Kidney tubule cell (primary cell): ENCODE data around the gene HRCT1.
A peak's percentile ranks its signal among the peaks of the same experiment; 100 is the strongest.
"Not testable (repeated sequence)": the region's sequence is repeated elsewhere in the genome, so short reads cannot be mapped to it uniquely, and the experiment has no call there.

Source experiments
- DNase-seq: peaks from one replicate; pipeline ENCODE4 v3.0.0-alpha.2; 2018; ENCODE audit warnings: low spot score

Gene HRCT1

GRCh38 chr9:35897376-35898099, 8.5 kb upstream of the HRCT1 start:
- not testable (repeated sequence) for DNase-seq

GRCh38 chr9:35898337-35898736, 7.7 kb upstream of the HRCT1 start:
- no peak for DNase-seq

GRCh38 chr9:35899021-35899420, 7.0 kb upstream of the HRCT1 start:
- DNase-seq, result no peak

- DNase-seq, result peak; percentile 69
Observed at GRCh38 chr9:35903049-35903448, 3.0 kb upstream of the HRCT1 start.

GRCh38 chr9:35904338-35904737, 1.7 kb upstream of the HRCT1 start:
- no peak for DNase-seq

- DNase-seq, result peak; percentile 73
Observed at GRCh38 chr9:35905051-35905781, 786 bp upstream of the HRCT1 start.

GRCh38 chr9:35906923-35907699, 1.1 kb downstream of the HRCT1 start:
- peak; percentile 28 for DNase-seq

GRCh38 chr9:35907711-35908503, 1.9 kb downstream of the HRCT1 start:
- peak; percentile 91 for DNase-seq

- DNase-seq, result no peak
Observed at GRCh38 chr9:35908504-35909125, 2.6 kb downstream of the HRCT1 start.

GRCh38 chr9:35909274-35909673, 3.3 kb downstream of the HRCT1 start, which contains the start of gene SPAAR:
Gene SPAAR (plus strand): TSS chr9:35909490. CDS start chr9:35910464, 974 bp downstream.
- no peak for DNase-seq

- no peak for DNase-seq
Observed at GRCh38 chr9:35909687-35910612, 3.9 kb downstream of the HRCT1 start.

GRCh38 chr9:35910613-35911359, 4.8 kb downstream of the HRCT1 start:
- peak; percentile 73 for DNase-seq

GRCh38 chr9:35911690-35912089, 5.7 kb downstream of the HRCT1 start:
- no peak for DNase-seq

GRCh38 chr9:35912791-35913400, 6.9 kb downstream of the HRCT1 start:
- no peak for DNase-seq

GRCh38 chr9:35913429-35913828, 7.4 kb downstream of the HRCT1 start:
- DNase-seq, result not testable (repeated sequence)

GRCh38 chr9:35914301-35914807, 8.4 kb downstream of the HRCT1 start:
- DNase-seq, result no peak

GRCh38 chr9:35915681-35916294, 9.8 kb downstream of the HRCT1 start:
- DNase-seq, result no peak

- no peak for DNase-seq
Observed at GRCh38 chr9:35917261-35917660, 11.3 kb downstream of the HRCT1 start.
